GM10248 (cell line): Measurements from ENCODE around the gene LRRC59.
"Not testable (repeated sequence)": the region's sequence is repeated elsewhere in the genome, so short reads cannot be mapped to it uniquely, and the experiment has no call there.

Experiments used
- CTCF ChIA-PET: fragments of 300-600 bp; sonication (Branson Sonifier 250); formaldehyde crosslinking; extraction: SDS; loops from one replicate; lab custom pipeline; 2021; ENCODE audit warnings: antibody characterized with exemption; lab: Yijun Ruan, JAX
- POLR2A ChIA-PET: fragments of 350-650 bp; sonication (Branson Sonifier 250); formaldehyde crosslinking; extraction: SDS; loops from one replicate; lab custom pipeline; 2020; ENCODE audit warnings: antibody characterized with exemption; lab: Yijun Ruan, JAX
- DNase-seq: peaks from one replicate; pipeline ENCODE4 v3.0.0; 2012; ENCODE audit errors: extremely low spot score
- CTCF ChIP-seq: IDR thresholded peaks from 2 replicates; pipeline ENCODE4 v1.5.1; 2012; ENCODE audit warnings: mild to moderate bottlenecking, low read depth; ENCODE audit errors: extremely low read depth, missing control alignments, control extremely low read depth

LRRC59 gene

GRCh38 chr17:50414808-50415207, 17.5 kb upstream of the LRRC59 start:
- TF ChIP-seq CTCF = no peak
- no peak for DNase-seq
- CTCF ChIA-PET = no interaction called here
- POLR2A ChIA-PET = no interaction called here

- TF ChIP-seq CTCF = no peak
- no peak for DNase-seq
- ChIA-PET POLR2A (no interaction called here), CTCF (interaction anchor here (3.4 kb wide), 1 partner anchor 15 kb away, joined by 18 read pairs; the partner anchor contains the start of gene LRRC59)
These were observed 14.9 kb upstream of the LRRC59 start for GRCh38 chr17:50412188-50412732.

GRCh38 chr17:50407921-50408320, 10.6 kb upstream of the LRRC59 start:
- no peak for DNase-seq

GRCh38 chr17:50406578-50406977, 9.3 kb upstream of the LRRC59 start:
- TF ChIP-seq CTCF = no peak
- CTCF ChIA-PET = interaction anchor here (0.9 to 4.4 kb wide), 3 partner anchors 9 to 23 kb away, joined by 3 to 38 read pairs (median 4); partner anchors contain the start of gene LRRC59
- DNase-seq = no peak
- POLR2A ChIA-PET = interaction anchor here (2.2 kb wide), 1 partner anchor 9 kb away, joined by 6 read pairs; the partner anchor contains the start of gene LRRC59

More at GRCh38 chr17:50407921-50408320, 10.6 kb upstream of the LRRC59 start:
- ChIA-PET CTCF (interaction anchor here (1.3 to 4.4 kb wide), 3 partner anchors 8 to 18 kb away, joined by 3 to 38 read pairs (median 4); partner anchors contain the start of genes ACSF2 and LRRC59), POLR2A (no interaction called here)
- TF ChIP-seq CTCF = no peak

GRCh38 chr17:50405351-50405750, 8.0 kb upstream of the LRRC59 start:
- ChIA-PET POLR2A (interaction anchor here (2.2 kb wide), 1 partner anchor 8 kb away, joined by 6 read pairs; the partner anchor contains the start of gene LRRC59), CTCF (interaction anchor here (1.0 to 4.4 kb wide), 4 partner anchors 8 to 46 kb away, joined by 3 to 38 read pairs (median 4); partner anchors contain the start of gene LRRC59)
- DNase-seq = not testable (repeated sequence)

GRCh38 chr17:50399591-50399990, 2.3 kb upstream of the LRRC59 start:
- DNase-seq, POLR2A ChIA-PET: not testable (repeated sequence)
- CTCF ChIA-PET = interaction anchor here (1.2 to 4.7 kb wide), 8 partner anchors 13 to 284 kb away, joined by 3 to 59 read pairs (median 26); partner anchors contain the start of gene XYLT2

GRCh38 chr17:50398672-50399071, 1.3 kb upstream of the LRRC59 start:
- POLR2A ChIA-PET, DNase-seq: not testable (repeated sequence)
- CTCF ChIA-PET = interaction anchor here (1.2 to 4.7 kb wide), 19 partner anchors 8 to 284 kb away, joined by 3 to 59 read pairs (median 20); partner anchors contain the start of genes ACSF2, EME1, MRPL27 and RSAD1

GRCh38 chr17:50397919-50398285, 579 bp upstream of the LRRC59 start:
- TF ChIP-seq CTCF = no peak
- ChIA-PET POLR2A (interaction anchor here (1.2 to 1.8 kb wide), 2 partner anchors 8 to 16 kb away, joined by 4 to 6 read pairs; no protein-coding TSS in a partner anchor), CTCF (interaction anchor here (0.7 to 4.7 kb wide), 47 partner anchors 9 to 469 kb away, joined by 3 to 59 read pairs (median 7); partner anchors contain the start of genes ACSF2, CHAD, EME1 and MRPL27)
- peak; percentile 11 for DNase-seq
